ENCODE data around the gene FARS2. TPM values are rescaled to one million over a fixed set of nuclear protein-coding genes. Genes with fewer than 3 reads are reported as not detected.
"Not testable (repeated sequence)": the region's sequence is repeated elsewhere in the genome, so short reads cannot be mapped to it uniquely, and the experiment has no call there.

FARS2 gene
- polyA plus RNA-seq, 3 donors: 12.2 to 21.6 (median 17.7) TPM

- H3K9ac ChIP-seq (ENCODE audit: insufficient read depth, low read length, poor library complexity, severe bottlenecking): no peak overlapping the region
- DNase-seq: no peak
- intact Hi-C loops (cut with micrococcal nuclease): no loop called here
- TF ChIP-seq CTCF (IDR thresholded peaks at IDR 0.05): no peak
- Mint-ChIP-seq H3K9me3 (peaks cover 0 to 6% (median 0%) of the 10 kb centered on the region in 7 donors), H3K4me1 (peaks cover 6% of the 10 kb centered on the region), H3K4me3 (no peak overlapping the region), H3K27me3 (ENCODE audit: low read depth in 3 of 3) (peaks cover 0 to 5% (median 2%) of the 10 kb centered on the region in 3 donors), H3K27ac (no peak overlapping the region), H3K36me3 (no peaks in the 10 kb centered on the region)
- H3K27me3 ChIP-seq (ENCODE audit: control insufficient read depth in 2 of 2, insufficient read depth in 2 of 2, low read length in 2 of 2): no peaks in the 10 kb centered on the region
- H2AFZ ChIP-seq (ENCODE audit: insufficient read depth, low read depth, low read length, poor library complexity, severe bottlenecking): no peak overlapping the region
- H3K27ac ChIP-seq (ENCODE audit: low read depth in 1 of 2, low read length in 2 of 2): no peak overlapping the region
- no peak overlapping the region for H3K4me2 ChIP-seq (replicated peaks; ENCODE audit: extremely low read depth, low read length, poor library complexity, severe bottlenecking)
- H3K4me3 ChIP-seq (replicated peaks in 1 of 3; ENCODE audit: low read depth in 2 of 3, low read length in 3 of 3): no peak overlapping the region
- WGBS (ENCODE audit: insufficient coverage): 90% methylated on average over 3 of the region's 11 CpGs
- H3K79me2 ChIP-seq (ENCODE audit: insufficient read depth, low read length): no peaks in the 10 kb centered on the region
- no peaks in the 10 kb centered on the region for H4K20me1 ChIP-seq (ENCODE audit: insufficient read depth, low read length)
- H3K9me3 ChIP-seq (replicated peaks in 1 of 2; ENCODE audit: control insufficient read depth in 1 of 2, insufficient read depth in 1 of 2, low read length in 2 of 2): no peaks in the 10 kb centered on the region
- H3K4me1 ChIP-seq (ENCODE audit: control insufficient read depth in 1 of 2, insufficient read depth in 2 of 2, low read length in 2 of 2): peaks cover 4 to 6% of the 10 kb centered on the region in 2 donors
- H3K36me3 ChIP-seq (replicated peaks in 1 of 2; ENCODE audit: control insufficient read depth in 1 of 2, insufficient read depth in 2 of 2, low read length in 2 of 2): no peaks in the 10 kb centered on the region
Observed at GRCh38 chr6:5786969-5787720, 525.8 kb downstream of the FARS2 start.

GRCh38 chr6:5789426-5789825, 528.1 kb downstream of the FARS2 start:
- not testable (repeated sequence) for DNase-seq

GRCh38 chr6:5796555-5796954, 535.2 kb downstream of the FARS2 start:
- DNase-seq; H3K4me3 ChIP-seq (replicated peaks in 1 of 3; ENCODE audit: low read depth in 2 of 3, low read length in 3 of 3); H4K20me1 ChIP-seq (ENCODE audit: insufficient read depth, low read length); intact Hi-C loops (cut with micrococcal nuclease); H3K36me3 Mint-ChIP-seq; H3K4me1 ChIP-seq (ENCODE audit: control insufficient read depth in 1 of 2, insufficient read depth in 2 of 2, low read length in 2 of 2); H3K4me3 Mint-ChIP-seq; H3K36me3 ChIP-seq (replicated peaks in 1 of 2; ENCODE audit: control insufficient read depth in 1 of 2, insufficient read depth in 2 of 2, low read length in 2 of 2); H3K79me2 ChIP-seq (ENCODE audit: insufficient read depth, low read length); H3K27ac ChIP-seq (ENCODE audit: low read depth in 1 of 2, low read length in 2 of 2); H3K4me1 Mint-ChIP-seq; H3K27me3 Mint-ChIP-seq (ENCODE audit: low read depth in 3 of 3); H2AFZ ChIP-seq (ENCODE audit: insufficient read depth, low read depth, low read length, poor library complexity, severe bottlenecking); H3K9ac ChIP-seq (ENCODE audit: insufficient read depth, low read length, poor library complexity, severe bottlenecking); H3K4me2 ChIP-seq (replicated peaks; ENCODE audit: extremely low read depth, low read length, poor library complexity, severe bottlenecking); H3K27me3 ChIP-seq (ENCODE audit: control insufficient read depth in 2 of 2, insufficient read depth in 2 of 2, low read length in 2 of 2); H3K27ac Mint-ChIP-seq: not testable (repeated sequence)
- peaks cover 15 to 36% (median 30%) of the 10 kb centered on the region in 7 donors for H3K9me3 Mint-ChIP-seq
- peaks cover 0 to 17% of the 10 kb centered on the region in 2 donors for H3K9me3 ChIP-seq (replicated peaks in 1 of 2; ENCODE audit: control insufficient read depth in 1 of 2, insufficient read depth in 1 of 2, low read length in 2 of 2)

More at GRCh38 chr6:5789426-5789825, 528.1 kb downstream of the FARS2 start:
- peaks cover 4 to 18% (median 9%) of the 10 kb centered on the region in 7 donors for H3K9me3 Mint-ChIP-seq
- H2AFZ ChIP-seq (ENCODE audit: insufficient read depth, low read depth, low read length, poor library complexity, severe bottlenecking); H3K4me1 ChIP-seq (ENCODE audit: control insufficient read depth in 1 of 2, insufficient read depth in 2 of 2, low read length in 2 of 2); H4K20me1 ChIP-seq (ENCODE audit: insufficient read depth, low read length); H3K27ac Mint-ChIP-seq; H3K27me3 ChIP-seq (ENCODE audit: control insufficient read depth in 2 of 2, insufficient read depth in 2 of 2, low read length in 2 of 2); H3K27me3 Mint-ChIP-seq (ENCODE audit: low read depth in 3 of 3); H3K4me2 ChIP-seq (replicated peaks; ENCODE audit: extremely low read depth, low read length, poor library complexity, severe bottlenecking); H3K79me2 ChIP-seq (ENCODE audit: insufficient read depth, low read length); intact Hi-C loops (cut with micrococcal nuclease); H3K9me3 ChIP-seq (replicated peaks in 1 of 2; ENCODE audit: control insufficient read depth in 1 of 2, insufficient read depth in 1 of 2, low read length in 2 of 2); H3K4me1 Mint-ChIP-seq; H3K4me3 Mint-ChIP-seq; H3K9ac ChIP-seq (ENCODE audit: insufficient read depth, low read length, poor library complexity, severe bottlenecking); H3K36me3 Mint-ChIP-seq; H3K27ac ChIP-seq (ENCODE audit: low read depth in 1 of 2, low read length in 2 of 2); H3K4me3 ChIP-seq (replicated peaks in 1 of 3; ENCODE audit: low read depth in 2 of 3, low read length in 3 of 3); H3K36me3 ChIP-seq (replicated peaks in 1 of 2; ENCODE audit: control insufficient read depth in 1 of 2, insufficient read depth in 2 of 2, low read length in 2 of 2): not testable (repeated sequence)
- WGBS (ENCODE audit: insufficient coverage): 100% methylated on average over 2 of the region's 5 CpGs

- H3K4me1 ChIP-seq (ENCODE audit: control insufficient read depth in 1 of 2, insufficient read depth in 2 of 2, low read length in 2 of 2); H3K27me3 ChIP-seq (ENCODE audit: control insufficient read depth in 2 of 2, insufficient read depth in 2 of 2, low read length in 2 of 2); H3K9ac ChIP-seq (ENCODE audit: insufficient read depth, low read length, poor library complexity, severe bottlenecking); intact Hi-C loops (cut with micrococcal nuclease); H3K27me3 Mint-ChIP-seq (ENCODE audit: low read depth in 3 of 3); H3K36me3 ChIP-seq (replicated peaks in 1 of 2; ENCODE audit: control insufficient read depth in 1 of 2, insufficient read depth in 2 of 2, low read length in 2 of 2); DNase-seq; H3K36me3 Mint-ChIP-seq; H3K4me1 Mint-ChIP-seq; H3K27ac Mint-ChIP-seq; H3K4me3 Mint-ChIP-seq; H2AFZ ChIP-seq (ENCODE audit: insufficient read depth, low read depth, low read length, poor library complexity, severe bottlenecking); H3K4me2 ChIP-seq (replicated peaks; ENCODE audit: extremely low read depth, low read length, poor library complexity, severe bottlenecking); H3K79me2 ChIP-seq (ENCODE audit: insufficient read depth, low read length); H4K20me1 ChIP-seq (ENCODE audit: insufficient read depth, low read length); H3K4me3 ChIP-seq (replicated peaks in 1 of 3; ENCODE audit: low read depth in 2 of 3, low read length in 3 of 3); H3K27ac ChIP-seq (ENCODE audit: low read depth in 1 of 2, low read length in 2 of 2): not testable (repeated sequence)
- peaks cover 14 to 22% of the 10 kb centered on the region in 2 donors for H3K9me3 ChIP-seq (replicated peaks in 1 of 2; ENCODE audit: control insufficient read depth in 1 of 2, insufficient read depth in 1 of 2, low read length in 2 of 2)
- 100% methylated on average over 1 of the region's 1 CpG for WGBS (ENCODE audit: insufficient coverage)
- H3K9me3 Mint-ChIP-seq: peaks cover 16 to 30% (median 24%) of the 10 kb centered on the region in 7 donors
Observed at GRCh38 chr6:5806406-5806805, 545.1 kb downstream of the FARS2 start.

Data from CD14-positive monocyte (primary cell).